K562 (cell line): ENCODE results near the gene RAB26. TPM values are rescaled to one million over a fixed set of nuclear protein-coding genes. Genes with fewer than 3 reads are reported as not detected.
A peak's percentile ranks its signal among the peaks of the same experiment; 100 is the strongest.
"Not testable (repeated sequence)": the region's sequence is repeated elsewhere in the genome, so short reads cannot be mapped to it uniquely, and the experiment has no call there.

Source experiments
- CCNT2 ChIP-seq: IDR thresholded peaks from 2 replicates; pipeline ENCODE4 v1.6.1; 2011; ENCODE audit warnings: borderline replicate concordance, low read depth, mild to moderate bottlenecking, moderate library complexity, mixed read lengths, low read length; ENCODE audit not compliant: insufficient read length; ENCODE audit errors: extremely low read depth
- CREM ChIP-seq: IDR thresholded peaks from 2 replicates; pipeline ENCODE4 v1.6.1; 2014; ENCODE audit warnings: antibody characterized with exemption, low read depth
- CXXC5 ChIP-seq: fragments of 250-450 bp; sonication (Bioruptor Pico); IDR thresholded peaks from 2 replicates; pipeline ENCODE4 v1.8.0; 2022; ENCODE audit warnings: inconsistent platforms, mild to moderate bottlenecking, moderate library complexity
- EGR1 ChIP-seq: fragments of 450-650 bp; conservative IDR thresholded peaks from 2 replicates; pipeline ENCODE4 v1.6.1; 2017; ENCODE audit warnings: mild to moderate bottlenecking
- ESRRA ChIP-seq: fragments of 450-650 bp; IDR thresholded peaks from 2 replicates; pipeline ENCODE4 v1.6.1; 2014; ENCODE audit warnings: low read depth, mild to moderate bottlenecking, moderate library complexity, borderline replicate concordance
- GATAD2A ChIP-seq: fragments of 450-650 bp; IDR thresholded peaks from 2 replicates; pipeline ENCODE4 v1.6.1; 2017
- GMEB1 ChIP-seq: fragments of 250-450 bp; sonication (Bioruptor Pico); IDR thresholded peaks from 2 replicates; pipeline ENCODE4 v1.4.0; 2020; ENCODE audit warnings: mild to moderate bottlenecking
- HDAC2 ChIP-seq: fragments of 450-650 bp; IDR thresholded peaks from 2 replicates; pipeline ENCODE4 v1.6.1; 2016; ENCODE audit warnings: mild to moderate bottlenecking
- HMGN3 ChIP-seq: IDR thresholded peaks from 2 replicates; pipeline ENCODE4 v1.6.1; 2011; ENCODE audit warnings: borderline replicate concordance, low read depth, mild to moderate bottlenecking, mixed read lengths, low read length; ENCODE audit not compliant: insufficient read length; ENCODE audit errors: extremely low read depth
- HNRNPL ChIP-seq: fragments of 200-400 bp; formaldehyde crosslinking; IDR thresholded peaks from 2 replicates; pipeline ENCODE4 v1.6.1; 2017; ENCODE audit warnings: low read depth, mild to moderate bottlenecking, low read length
- HNRNPLL ChIP-seq: fragments of 200-400 bp; formaldehyde crosslinking; IDR thresholded peaks from 2 replicates; pipeline ENCODE4 v1.6.1; 2017; ENCODE audit warnings: low read length, low read depth, mild to moderate bottlenecking; ENCODE audit not compliant: poor library complexity, severe bottlenecking
- KLF1 ChIP-seq: fragments of 450-650 bp; IDR thresholded peaks from 2 replicates; pipeline ENCODE4 v1.6.1; 2016; ENCODE audit warnings: missing genetic modification characterization, missing compliant biosample characterization
- L3MBTL2 ChIP-seq: fragments of 450-650 bp; IDR thresholded peaks from 2 replicates; pipeline ENCODE4 v1.6.1; 2016; ENCODE audit warnings: mild to moderate bottlenecking, moderate library complexity
- MAZ ChIP-seq, 2 experiments: fragments of 450-650 bp in 1 of 2; sonication (generic) in 1 of 2; formaldehyde crosslinking; IDR thresholded peaks in 1 of 2; conservative IDR thresholded peaks in 1 of 2; 2 replicates each; pipeline versions ENCODE4 v1.4.0 to v1.5.0; 2020; ENCODE audit warnings: mild to moderate bottlenecking in 1 of 2, missing genetic modification reagents in 1 of 2
- MEIS2 ChIP-seq: fragments of 450-650 bp; IDR thresholded peaks from 2 replicates; pipeline ENCODE4 v1.6.1; 2014; ENCODE audit warnings: mild to moderate bottlenecking; ENCODE audit not compliant: partially characterized antibody
- MYC ChIP-seq, 2 experiments: fragments of 250-450 bp in 1 of 2; sonication (Bioruptor Pico) in 1 of 2; IDR thresholded peaks; 2 replicates each; pipeline versions ENCODE4 v1.5.1 to v1.6.1; 2012 to 2021; ENCODE audit warnings: low read depth in 2 of 2, borderline replicate concordance in 1 of 2, improper control_type of control experiment in 1 of 2, low read length in 1 of 2, mild to moderate bottlenecking in 1 of 2, moderate library complexity in 1 of 2
- NFIC ChIP-seq: fragments of 450-650 bp; IDR thresholded peaks from 2 replicates; pipeline ENCODE4 v1.6.1; 2017; ENCODE audit warnings: mild to moderate bottlenecking, inconsistent platforms
- NRF1 ChIP-seq, 2 experiments: fragments of 450-650 bp; IDR thresholded peaks in 1 of 2; conservative IDR thresholded peaks in 1 of 2; 2 replicates each; pipeline ENCODE4 v1.6.1; 2014; ENCODE audit warnings: mild to moderate bottlenecking in 2 of 2
- PHF20 ChIP-seq: fragments of 450-650 bp; IDR thresholded peaks from 2 replicates; pipeline ENCODE4 v1.6.1; 2018; ENCODE audit not compliant: partially characterized antibody
- POLR2A ChIP-seq: fragments of 450-650 bp; conservative IDR thresholded peaks from 2 replicates; pipeline ENCODE4 v1.6.1; 2016
- POLR2G ChIP-seq: fragments of 200-400 bp; formaldehyde crosslinking; IDR thresholded peaks from 2 replicates; pipeline ENCODE4 v1.6.1; 2017; ENCODE audit warnings: low read depth, mild to moderate bottlenecking, antibody characterized with exemption, low read length, moderate library complexity
- RBFOX2 ChIP-seq: fragments of 200-400 bp; formaldehyde crosslinking; IDR thresholded peaks from 2 replicates; pipeline ENCODE4 v1.6.1; 2017; ENCODE audit warnings: low read depth, mild to moderate bottlenecking, low read length, moderate library complexity
- SMARCA4 ChIP-seq: fragments of 450-650 bp; IDR thresholded peaks from 2 replicates; pipeline ENCODE4 v1.6.1; 2016
- SOX6 ChIP-seq: fragments of 450-650 bp; IDR thresholded peaks from 2 replicates; pipeline ENCODE4 v1.6.1; 2014; ENCODE audit warnings: mild to moderate bottlenecking
- SRF ChIP-seq, 2 experiments: fragments of 250-450, 450-650 bp in 1 of 2; sonication (Bioruptor Pico) in 1 of 2; sonication (generic) in 1 of 2; formaldehyde crosslinking; IDR thresholded peaks; 2 replicates each; pipeline versions ENCODE4 v1.5.0 to v1.5.1; 2020 to 2022; ENCODE audit warnings: mild to moderate bottlenecking in 1 of 2, missing genetic modification reagents in 1 of 2
- SUPT5H ChIP-seq: fragments of 450-650 bp; IDR thresholded peaks from 2 replicates; pipeline ENCODE4 v1.6.1; 2016
- TFAP4 ChIP-seq: sonication (generic); formaldehyde crosslinking; IDR thresholded peaks from 2 replicates; pipeline ENCODE4 v1.8.0; 2022; ENCODE audit warnings: missing genetic modification reagents, mild to moderate bottlenecking, moderate library complexity, borderline replicate concordance
- polyA plus RNA-seq, 8 experiments: library from polyadenylated mRNA; depleted of rRNA in 4 of 8; stranded (reverse) in 5 of 8; unstranded in 3 of 8; fragments of >200 nt; fragmentation: Nextera tagmentation in 2 of 8; fragmentation: Illumina TruSeq in 1 of 8; extraction: Ambion mirVana in 2 of 8; extraction: Trizol in 1 of 8; gene quantifications; 2 replicates each; pipeline versions ENCODE4 v1.2.1 to v1.2.3, GENCODE V29; 2011 to 2014; ENCODE audit warnings: inconsistent platforms in 1 of 8, missing spikeins in 1 of 8
- total RNA-seq, 7 experiments: library from RNA; depleted of rRNA in 6 of 7; stranded (reverse); fragments of >200 nt in 6 of 7; fragmentation: Illumina TruSeq in 2 of 7; extraction: Trizol in 2 of 7; gene quantifications; 2 replicates each; pipeline versions ENCODE4 v1.2.1 to v1.2.3, GENCODE V29; 2011 to 2021; ENCODE audit warnings: low replicate concordance in 1 of 7

The RAB26 gene
- total and polyA plus RNA-seq, 9 of the 15 experiments (the other 6 are each of a cell fraction or from before 2014, with no cell fraction given), result 0.25 to 6.1 (median 2.1) TPM

GRCh38 chr16:2135770-2136490, 12.5 kb upstream of the RAB26 start, which contains the start of gene PKD1 (continued):
- peak; percentile 78 for TF ChIP-seq GMEB1 (CRISPR knock-in tag)
- TF ChIP-seq CREM, result peak; percentile 36; the same call in 1 of the 2 replicates
- peak; percentile 38 for TF ChIP-seq MEIS2
- peak; percentile 85 for TF ChIP-seq CXXC5
- peak; percentile 53 to 65; a peak in 3 of 4 replicates for TF ChIP-seq MAZ (CRISPR knock-in tag; conservative IDR thresholded peaks at IDR 0.05 in 1 of 2, IDR thresholded peaks at IDR 0.05 in 1 of 2)
- TF ChIP-seq GATAD2A, result 0 out of 2 replicates have a peak, but pooled peaks have one; percentile 53
- TF ChIP-seq HDAC2, result peak; percentile 45; the same call in 1 of the 2 replicates
- TF ChIP-seq HNRNPL, result 0 out of 2 replicates have a peak, but pooled peaks have one; percentile 21
- TF ChIP-seq HNRNPLL, result peak; percentile 50
- TF ChIP-seq NRF1 (conservative IDR thresholded peaks at IDR 0.05 in 1 of 2, IDR thresholded peaks at IDR 0.05 in 1 of 2), result peak; percentile 91 to 92
- peak in 1 of 2 experiments; percentile 34; a peak in 1 of 4 replicates for TF ChIP-seq SRF (CRISPR knock-in tag; IDR thresholded peaks at IDR 0.05)
- peak; percentile 49; the same call in 1 of the 2 replicates for TF ChIP-seq SOX6
- TF ChIP-seq TFAP4 (CRISPR knock-in tag), result peak; percentile 73; the same call in 1 of the 2 replicates
- TF ChIP-seq PHF20, result peak; percentile 37
- peak; percentile 34 for TF ChIP-seq HMGN3
- peak; percentile 78 for TF ChIP-seq POLR2G
- TF ChIP-seq NFIC, result peak; percentile 72
- TF ChIP-seq SUPT5H, result peak; percentile 74
- 0 out of 2 replicates have a peak, but pooled peaks have one; percentile 12 for TF ChIP-seq SMARCA4
- peak; percentile 57 for TF ChIP-seq CCNT2
- TF ChIP-seq ESRRA, result peak; percentile 41; the same call in 1 of the 2 replicates
- TF ChIP-seq POLR2A, result peak; percentile 80
- peak; percentile 99 for TF ChIP-seq EGR1
- peak; percentile 71 for TF ChIP-seq RBFOX2
- peak; percentile 23; the same call in 1 of the 2 replicates for TF ChIP-seq KLF1
- TF ChIP-seq L3MBTL2, result peak; percentile 61
- TF ChIP-seq MYC (IDR thresholded peaks at IDR 0.05; ENCODE audit: low read depth, low read length), result peak; percentile 50; the same call in 1 of the 2 replicates
- not testable (repeated sequence) for TF ChIP-seq MYC (CRISPR knock-in tag; IDR thresholded peaks at IDR 0.05; ENCODE audit: borderline replicate concordance, low read depth)
